WTC11 (cell line): ENCODE data around the gene SEH1L. TPM values are rescaled to one million over a fixed set of nuclear protein-coding genes. Genes with fewer than 3 reads are reported as not detected.

Experiments used
- ATAC-seq: fragments of 200-7000 bp; cut with Tn5 transposase; 2 replicates; pipeline ENCODE4 v1.10.0; 2021; ENCODE audit warnings: mild to moderate bottlenecking, moderate library complexity
- CTCF ChIA-PET: fragments of 300-600 bp; sonication (Branson Sonifier 250); formaldehyde crosslinking; loops from one replicate; lab custom pipeline; 2021; ENCODE audit warnings: antibody characterized with exemption; lab: Charles Lee
- POLR2A ChIA-PET: fragments of 350-600 bp; sonication (Branson Sonifier 250); formaldehyde crosslinking; loops from one replicate; lab custom pipeline; 2021; ENCODE audit warnings: antibody characterized with exemption; lab: Charles Lee
- DNase-seq: peaks from one replicate; pipeline ENCODE4 v3.0.0; 2021; ENCODE audit warnings: low spot score
- H3K27ac Mint-ChIP-seq: 2 replicates; pipeline ENCODE4 v1.8.0; 2021; ENCODE audit warnings: mixed read lengths
- H3K27me3 Mint-ChIP-seq: 2 replicates; pipeline ENCODE4 v1.8.0; 2021; ENCODE audit warnings: low read depth, mild to moderate bottlenecking, moderate library complexity, mixed read lengths
- H3K36me3 Mint-ChIP-seq: 2 replicates; pipeline ENCODE4 v1.8.0; 2021; ENCODE audit warnings: mixed read lengths
- H3K4me1 Mint-ChIP-seq: 2 replicates; pipeline ENCODE4 v1.8.0; 2022; ENCODE audit warnings: mixed read lengths
- H3K4me3 Mint-ChIP-seq: 2 replicates; pipeline ENCODE4 v1.8.0; 2021; ENCODE audit warnings: mild to moderate bottlenecking, moderate library complexity, mixed read lengths
- H3K9me3 Mint-ChIP-seq: 2 replicates; pipeline ENCODE4 v1.8.0; 2021; ENCODE audit warnings: mixed read lengths
- FOXJ3 ChIP-seq: sonication (generic); formaldehyde crosslinking; IDR thresholded peaks from 2 replicates; pipeline ENCODE4 v1.9.0; 2021; ENCODE audit warnings: missing genetic modification reagents, mild to moderate bottlenecking, borderline replicate concordance
- GRHL2 ChIP-seq: fragments of 250-450 bp; sonication (Bioruptor Pico); IDR thresholded peaks from 2 replicates; pipeline ENCODE4 v1.8.0; 2022; ENCODE audit warnings: mild to moderate bottlenecking, moderate library complexity; ENCODE audit not compliant: insufficient replicate concordance, severe bottlenecking
- HMGA2 ChIP-seq: fragments of 250-450 bp; sonication (Bioruptor Pico); IDR thresholded peaks from 2 replicates; pipeline ENCODE4 v1.4.0; 2021; ENCODE audit warnings: mild to moderate bottlenecking, moderate library complexity
- IRF1 ChIP-seq: sonication (generic); formaldehyde crosslinking; IDR thresholded peaks from 2 replicates; pipeline ENCODE4 v1.8.0; 2023; ENCODE audit warnings: missing genetic modification reagents
- MYBL2 ChIP-seq: sonication (generic); formaldehyde crosslinking; IDR thresholded peaks from 2 replicates; pipeline ENCODE4 v1.8.1; 2023; ENCODE audit warnings: mild to moderate bottlenecking, moderate library complexity, missing genetic modification reagents
- NR1H2 ChIP-seq: sonication (generic); formaldehyde crosslinking; IDR thresholded peaks from 2 replicates; pipeline ENCODE4 v1.9.0; 2021; ENCODE audit warnings: mild to moderate bottlenecking, moderate library complexity, missing genetic modification reagents
- OVOL2 ChIP-seq: fragments of 250-450 bp; sonication (Bioruptor Pico); IDR thresholded peaks from 2 replicates; pipeline ENCODE4 v1.9.0; 2021; ENCODE audit warnings: mild to moderate bottlenecking, borderline replicate concordance
- SMAD4 ChIP-seq: sonication (generic); formaldehyde crosslinking; IDR thresholded peaks from 2 replicates; pipeline ENCODE4 v1.8.0; 2022; ENCODE audit warnings: mild to moderate bottlenecking, missing genetic modification reagents
- TEAD1 ChIP-seq: sonication (generic); formaldehyde crosslinking; IDR thresholded peaks from 2 replicates; pipeline ENCODE4 v1.8.0; 2022; ENCODE audit warnings: mild to moderate bottlenecking, missing genetic modification reagents
- ZNF121 ChIP-seq: sonication (generic); formaldehyde crosslinking; IDR thresholded peaks from 2 replicates; pipeline ENCODE4 v1.8.0; 2023; ENCODE audit warnings: missing genetic modification reagents
- ZNF317 ChIP-seq: sonication (generic); formaldehyde crosslinking; IDR thresholded peaks from 2 replicates; pipeline ENCODE4 v1.8.1; 2023; ENCODE audit warnings: low read depth, mild to moderate bottlenecking, moderate library complexity, missing genetic modification reagents, borderline replicate concordance
- total RNA-seq: library from RNA; stranded (reverse); gene quantifications from 3 replicates; pipeline ENCODE4 v1.2.3, GENCODE V29; 2021
- TF ChIP-seq, protein P1 (sequence below): fragments of 200-600 bp; IDR thresholded peaks from 2 replicates; pipeline ENCODE4 v1.8.0; 2022; ENCODE audit warnings: antibody characterized with exemption
- TF ChIP-seq, protein P2 (sequence below): sonication (generic); formaldehyde crosslinking; IDR thresholded peaks from 2 replicates; pipeline ENCODE4 v1.8.1; 2023; ENCODE audit warnings: mild to moderate bottlenecking, missing genetic modification reagents, moderate library complexity
- TF ChIP-seq, protein P3 (sequence below): sonication (generic); formaldehyde crosslinking; IDR thresholded peaks from 2 replicates; pipeline ENCODE4 v1.8.0; 2022; ENCODE audit warnings: mild to moderate bottlenecking, missing genetic modification reagents
- TF ChIP-seq, protein P4 (sequence below): sonication (generic); formaldehyde crosslinking; IDR thresholded peaks from 2 replicates; pipeline ENCODE4 v1.8.0; 2023; ENCODE audit warnings: missing genetic modification reagents, mild to moderate bottlenecking, borderline replicate concordance
- TF ChIP-seq, protein P5 (sequence below): sonication (generic); formaldehyde crosslinking; IDR thresholded peaks from 2 replicates; pipeline ENCODE4 v1.8.1; 2023; ENCODE audit warnings: mild to moderate bottlenecking, missing genetic modification reagents
- TF ChIP-seq, protein P6 (sequence below): sonication (generic); formaldehyde crosslinking; conservative IDR thresholded peaks from 2 replicates; pipeline ENCODE4 v1.8.1; 2023; ENCODE audit warnings: mild to moderate bottlenecking, low read depth, missing genetic modification reagents, moderate library complexity

Gene SEH1L
- total RNA-seq, 1 experiment from 2014 or later = 75.5 TPM

GRCh38 chr18:13019301-13019700 is 71.5 kb downstream of the SEH1L start:
- ChIA-PET CTCF (no interaction called here), POLR2A (no interaction called here)
- Mint-ChIP-seq H3K36me3 (peaks cover 67% of the 10 kb centered on the region), H3K4me1 (no peaks in the 10 kb centered on the region), H3K27me3 (no peaks in the 10 kb centered on the region), H3K27ac (no peak overlapping the region), H3K4me3 (no peak overlapping the region), H3K9me3 (no peaks in the 10 kb centered on the region)
- ATAC-seq (no peak), DNase-seq (no peak)
- TF ChIP-seq, protein P1, sequence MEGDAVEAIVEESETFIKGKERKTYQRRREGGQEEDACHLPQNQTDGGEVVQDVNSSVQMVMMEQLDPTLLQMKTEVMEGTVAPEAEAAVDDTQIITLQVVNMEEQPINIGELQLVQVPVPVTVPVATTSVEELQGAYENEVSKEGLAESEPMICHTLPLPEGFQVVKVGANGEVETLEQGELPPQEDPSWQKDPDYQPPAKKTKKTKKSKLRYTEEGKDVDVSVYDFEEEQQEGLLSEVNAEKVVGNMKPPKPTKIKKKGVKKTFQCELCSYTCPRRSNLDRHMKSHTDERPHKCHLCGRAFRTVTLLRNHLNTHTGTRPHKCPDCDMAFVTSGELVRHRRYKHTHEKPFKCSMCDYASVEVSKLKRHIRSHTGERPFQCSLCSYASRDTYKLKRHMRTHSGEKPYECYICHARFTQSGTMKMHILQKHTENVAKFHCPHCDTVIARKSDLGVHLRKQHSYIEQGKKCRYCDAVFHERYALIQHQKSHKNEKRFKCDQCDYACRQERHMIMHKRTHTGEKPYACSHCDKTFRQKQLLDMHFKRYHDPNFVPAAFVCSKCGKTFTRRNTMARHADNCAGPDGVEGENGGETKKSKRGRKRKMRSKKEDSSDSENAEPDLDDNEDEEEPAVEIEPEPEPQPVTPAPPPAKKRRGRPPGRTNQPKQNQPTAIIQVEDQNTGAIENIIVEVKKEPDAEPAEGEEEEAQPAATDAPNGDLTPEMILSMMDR = no peak
- no peak for TF ChIP-seq GRHL2
- TF ChIP-seq, protein P2, sequence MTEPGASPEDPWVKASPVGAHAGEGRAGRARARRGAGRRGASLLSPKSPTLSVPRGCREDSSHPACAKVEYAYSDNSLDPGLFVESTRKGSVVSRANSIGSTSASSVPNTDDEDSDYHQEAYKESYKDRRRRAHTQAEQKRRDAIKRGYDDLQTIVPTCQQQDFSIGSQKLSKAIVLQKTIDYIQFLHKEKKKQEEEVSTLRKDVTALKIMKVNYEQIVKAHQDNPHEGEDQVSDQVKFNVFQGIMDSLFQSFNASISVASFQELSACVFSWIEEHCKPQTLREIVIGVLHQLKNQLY (CRISPR knock-in tag) = no peak
- no peak for TF ChIP-seq MYBL2
- TF ChIP-seq, protein P3, sequence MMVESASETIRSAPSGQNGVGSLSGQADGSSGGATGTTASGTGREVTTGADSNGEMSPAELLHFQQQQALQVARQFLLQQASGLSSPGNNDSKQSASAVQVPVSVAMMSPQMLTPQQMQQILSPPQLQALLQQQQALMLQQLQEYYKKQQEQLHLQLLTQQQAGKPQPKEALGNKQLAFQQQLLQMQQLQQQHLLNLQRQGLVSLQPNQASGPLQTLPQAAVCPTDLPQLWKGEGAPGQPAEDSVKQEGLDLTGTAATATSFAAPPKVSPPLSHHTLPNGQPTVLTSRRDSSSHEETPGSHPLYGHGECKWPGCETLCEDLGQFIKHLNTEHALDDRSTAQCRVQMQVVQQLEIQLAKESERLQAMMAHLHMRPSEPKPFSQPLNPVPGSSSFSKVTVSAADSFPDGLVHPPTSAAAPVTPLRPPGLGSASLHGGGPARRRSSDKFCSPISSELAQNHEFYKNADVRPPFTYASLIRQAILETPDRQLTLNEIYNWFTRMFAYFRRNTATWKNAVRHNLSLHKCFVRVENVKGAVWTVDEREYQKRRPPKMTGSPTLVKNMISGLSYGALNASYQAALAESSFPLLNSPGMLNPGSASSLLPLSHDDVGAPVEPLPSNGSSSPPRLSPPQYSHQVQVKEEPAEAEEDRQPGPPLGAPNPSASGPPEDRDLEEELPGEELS = no peak
- TF ChIP-seq, protein P4, sequence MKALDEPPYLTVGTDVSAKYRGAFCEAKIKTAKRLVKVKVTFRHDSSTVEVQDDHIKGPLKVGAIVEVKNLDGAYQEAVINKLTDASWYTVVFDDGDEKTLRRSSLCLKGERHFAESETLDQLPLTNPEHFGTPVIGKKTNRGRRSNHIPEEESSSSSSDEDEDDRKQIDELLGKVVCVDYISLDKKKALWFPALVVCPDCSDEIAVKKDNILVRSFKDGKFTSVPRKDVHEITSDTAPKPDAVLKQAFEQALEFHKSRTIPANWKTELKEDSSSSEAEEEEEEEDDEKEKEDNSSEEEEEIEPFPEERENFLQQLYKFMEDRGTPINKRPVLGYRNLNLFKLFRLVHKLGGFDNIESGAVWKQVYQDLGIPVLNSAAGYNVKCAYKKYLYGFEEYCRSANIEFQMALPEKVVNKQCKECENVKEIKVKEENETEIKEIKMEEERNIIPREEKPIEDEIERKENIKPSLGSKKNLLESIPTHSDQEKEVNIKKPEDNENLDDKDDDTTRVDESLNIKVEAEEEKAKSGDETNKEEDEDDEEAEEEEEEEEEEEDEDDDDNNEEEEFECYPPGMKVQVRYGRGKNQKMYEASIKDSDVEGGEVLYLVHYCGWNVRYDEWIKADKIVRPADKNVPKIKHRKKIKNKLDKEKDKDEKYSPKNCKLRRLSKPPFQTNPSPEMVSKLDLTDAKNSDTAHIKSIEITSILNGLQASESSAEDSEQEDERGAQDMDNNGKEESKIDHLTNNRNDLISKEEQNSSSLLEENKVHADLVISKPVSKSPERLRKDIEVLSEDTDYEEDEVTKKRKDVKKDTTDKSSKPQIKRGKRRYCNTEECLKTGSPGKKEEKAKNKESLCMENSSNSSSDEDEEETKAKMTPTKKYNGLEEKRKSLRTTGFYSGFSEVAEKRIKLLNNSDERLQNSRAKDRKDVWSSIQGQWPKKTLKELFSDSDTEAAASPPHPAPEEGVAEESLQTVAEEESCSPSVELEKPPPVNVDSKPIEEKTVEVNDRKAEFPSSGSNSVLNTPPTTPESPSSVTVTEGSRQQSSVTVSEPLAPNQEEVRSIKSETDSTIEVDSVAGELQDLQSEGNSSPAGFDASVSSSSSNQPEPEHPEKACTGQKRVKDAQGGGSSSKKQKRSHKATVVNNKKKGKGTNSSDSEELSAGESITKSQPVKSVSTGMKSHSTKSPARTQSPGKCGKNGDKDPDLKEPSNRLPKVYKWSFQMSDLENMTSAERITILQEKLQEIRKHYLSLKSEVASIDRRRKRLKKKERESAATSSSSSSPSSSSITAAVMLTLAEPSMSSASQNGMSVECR (CRISPR knock-in tag) = no peak
- TF ChIP-seq NR1H2 (CRISPR knock-in tag) = no peak

- DNase-seq (no peak), ATAC-seq (no peak)
- Mint-ChIP-seq H3K27me3 (no peaks in the 10 kb centered on the region), H3K36me3 (peaks cover 46% of the 10 kb centered on the region), H3K4me1 (no peaks in the 10 kb centered on the region), H3K27ac (no peak overlapping the region), H3K4me3 (no peak overlapping the region), H3K9me3 (no peaks in the 10 kb centered on the region)
- ChIA-PET POLR2A (no interaction called here), CTCF (no interaction called here)
- no peak for TF ChIP-seq IRF1 (CRISPR knock-in tag)
- TF ChIP-seq SMAD4 (CRISPR knock-in tag) = no peak
- TF ChIP-seq, protein P5, sequence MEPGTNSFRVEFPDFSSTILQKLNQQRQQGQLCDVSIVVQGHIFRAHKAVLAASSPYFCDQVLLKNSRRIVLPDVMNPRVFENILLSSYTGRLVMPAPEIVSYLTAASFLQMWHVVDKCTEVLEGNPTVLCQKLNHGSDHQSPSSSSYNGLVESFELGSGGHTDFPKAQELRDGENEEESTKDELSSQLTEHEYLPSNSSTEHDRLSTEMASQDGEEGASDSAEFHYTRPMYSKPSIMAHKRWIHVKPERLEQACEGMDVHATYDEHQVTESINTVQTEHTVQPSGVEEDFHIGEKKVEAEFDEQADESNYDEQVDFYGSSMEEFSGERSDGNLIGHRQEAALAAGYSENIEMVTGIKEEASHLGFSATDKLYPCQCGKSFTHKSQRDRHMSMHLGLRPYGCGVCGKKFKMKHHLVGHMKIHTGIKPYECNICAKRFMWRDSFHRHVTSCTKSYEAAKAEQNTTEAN (CRISPR knock-in tag) = no peak
- TF ChIP-seq OVOL2 = no peak
- no peak for TF ChIP-seq HMGA2 (CRISPR knock-in tag)
- TF ChIP-seq ZNF121 (CRISPR knock-in tag) = no peak
- TF ChIP-seq, protein P6, sequence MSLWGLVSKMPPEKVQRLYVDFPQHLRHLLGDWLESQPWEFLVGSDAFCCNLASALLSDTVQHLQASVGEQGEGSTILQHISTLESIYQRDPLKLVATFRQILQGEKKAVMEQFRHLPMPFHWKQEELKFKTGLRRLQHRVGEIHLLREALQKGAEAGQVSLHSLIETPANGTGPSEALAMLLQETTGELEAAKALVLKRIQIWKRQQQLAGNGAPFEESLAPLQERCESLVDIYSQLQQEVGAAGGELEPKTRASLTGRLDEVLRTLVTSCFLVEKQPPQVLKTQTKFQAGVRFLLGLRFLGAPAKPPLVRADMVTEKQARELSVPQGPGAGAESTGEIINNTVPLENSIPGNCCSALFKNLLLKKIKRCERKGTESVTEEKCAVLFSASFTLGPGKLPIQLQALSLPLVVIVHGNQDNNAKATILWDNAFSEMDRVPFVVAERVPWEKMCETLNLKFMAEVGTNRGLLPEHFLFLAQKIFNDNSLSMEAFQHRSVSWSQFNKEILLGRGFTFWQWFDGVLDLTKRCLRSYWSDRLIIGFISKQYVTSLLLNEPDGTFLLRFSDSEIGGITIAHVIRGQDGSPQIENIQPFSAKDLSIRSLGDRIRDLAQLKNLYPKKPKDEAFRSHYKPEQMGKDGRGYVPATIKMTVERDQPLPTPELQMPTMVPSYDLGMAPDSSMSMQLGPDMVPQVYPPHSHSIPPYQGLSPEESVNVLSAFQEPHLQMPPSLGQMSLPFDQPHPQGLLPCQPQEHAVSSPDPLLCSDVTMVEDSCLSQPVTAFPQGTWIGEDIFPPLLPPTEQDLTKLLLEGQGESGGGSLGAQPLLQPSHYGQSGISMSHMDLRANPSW (CRISPR knock-in tag) = no peak
- TF ChIP-seq, protein P3 = no peak
- no peak for TF ChIP-seq ZNF317 (CRISPR knock-in tag)
- TF ChIP-seq TEAD1 (CRISPR knock-in tag) = no peak
- no peak for TF ChIP-seq FOXJ3 (CRISPR knock-in tag)
These were observed 74.8 kb downstream of the SEH1L start for GRCh38 chr18:13022644-13023043.
